ENCODE results near the gene KLHL6.
"Not testable (repeated sequence)": the region's sequence is repeated elsewhere in the genome, so short reads cannot be mapped to it uniquely, and the experiment has no call there.

Gene KLHL6

GRCh38 chr3:183486472-183486871 is 69.0 kb downstream of the KLHL6 start:
- no peak for DNase-seq (ENCODE audit: low spot score)

GRCh38 chr3:183485585-183485984 is 69.9 kb downstream of the KLHL6 start:
- DNase-seq (ENCODE audit: low spot score) = no peak

GRCh38 chr3:183485093-183485492 is 70.4 kb downstream of the KLHL6 start:
- DNase-seq (ENCODE audit: low spot score) = no peak

- no peak for DNase-seq (ENCODE audit: low spot score)
These were observed 71.0 kb downstream of the KLHL6 start for GRCh38 chr3:183484431-183485075.

GRCh38 chr3:183481582-183481981 is 73.9 kb downstream of the KLHL6 start:
- DNase-seq (ENCODE audit: low spot score) = no peak

GRCh38 chr3:183478501-183478900 is 77.0 kb downstream of the KLHL6 start:
- DNase-seq (ENCODE audit: low spot score) = no peak

- no peak for DNase-seq (ENCODE audit: low spot score)
These were observed 77.6 kb downstream of the KLHL6 start for GRCh38 chr3:183477801-183478456.

GRCh38 chr3:183475764-183476162 is 79.7 kb downstream of the KLHL6 start:
- DNase-seq (ENCODE audit: low spot score) = not testable (repeated sequence)

- DNase-seq (ENCODE audit: low spot score) = no peak
These were observed 80.3 kb downstream of the KLHL6 start for GRCh38 chr3:183475016-183475763.

GRCh38 chr3:183473969-183474368 is 81.5 kb downstream of the KLHL6 start:
- no peak for DNase-seq (ENCODE audit: low spot score)

- no peak for DNase-seq (ENCODE audit: low spot score)
These were observed 83.4 kb downstream of the KLHL6 start for GRCh38 chr3:183472155-183472554.

GRCh38 chr3:183468424-183468823 is 87.1 kb downstream of the KLHL6 start:
- no peak for DNase-seq (ENCODE audit: low spot score)

- no peak for DNase-seq (ENCODE audit: low spot score)
These were observed 88.9 kb downstream of the KLHL6 start for GRCh38 chr3:183466575-183466974.

- DNase-seq (ENCODE audit: low spot score) = not testable (repeated sequence)
These were observed 89.8 kb downstream of the KLHL6 start for GRCh38 chr3:183465710-183466109.

- DNase-seq (ENCODE audit: low spot score) = no peak
These were observed 91.0 kb downstream of the KLHL6 start for GRCh38 chr3:183464480-183464879.

- DNase-seq (ENCODE audit: low spot score) = no peak
These were observed 95.1 kb downstream of the KLHL6 start for GRCh38 chr3:183460081-183461055.

- no peak for DNase-seq (ENCODE audit: low spot score)
These were observed 100.4 kb downstream of the KLHL6 start for GRCh38 chr3:183455089-183455488.

- DNase-seq (ENCODE audit: low spot score) = no peak
These were observed 101.4 kb downstream of the KLHL6 start for GRCh38 chr3:183454064-183454463.

GRCh38 chr3:183449791-183450190 is 105.7 kb downstream of the KLHL6 start:
- DNase-seq (ENCODE audit: low spot score) = no peak

GRCh38 chr3:183449391-183449790 is 106.1 kb downstream of the KLHL6 start:
- no peak for DNase-seq (ENCODE audit: low spot score)

- no peak for DNase-seq (ENCODE audit: low spot score)
These were observed 107.0 kb downstream of the KLHL6 start for GRCh38 chr3:183448369-183449128.
